ENCODE data around the gene HAUS5.

HAUS5 gene, protein sequence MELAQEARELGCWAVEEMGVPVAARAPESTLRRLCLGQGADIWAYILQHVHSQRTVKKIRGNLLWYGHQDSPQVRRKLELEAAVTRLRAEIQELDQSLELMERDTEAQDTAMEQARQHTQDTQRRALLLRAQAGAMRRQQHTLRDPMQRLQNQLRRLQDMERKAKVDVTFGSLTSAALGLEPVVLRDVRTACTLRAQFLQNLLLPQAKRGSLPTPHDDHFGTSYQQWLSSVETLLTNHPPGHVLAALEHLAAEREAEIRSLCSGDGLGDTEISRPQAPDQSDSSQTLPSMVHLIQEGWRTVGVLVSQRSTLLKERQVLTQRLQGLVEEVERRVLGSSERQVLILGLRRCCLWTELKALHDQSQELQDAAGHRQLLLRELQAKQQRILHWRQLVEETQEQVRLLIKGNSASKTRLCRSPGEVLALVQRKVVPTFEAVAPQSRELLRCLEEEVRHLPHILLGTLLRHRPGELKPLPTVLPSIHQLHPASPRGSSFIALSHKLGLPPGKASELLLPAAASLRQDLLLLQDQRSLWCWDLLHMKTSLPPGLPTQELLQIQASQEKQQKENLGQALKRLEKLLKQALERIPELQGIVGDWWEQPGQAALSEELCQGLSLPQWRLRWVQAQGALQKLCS

GRCh38 chr19:35612559-35613321 lies at the start of gene HAUS5:
HAUS5 (plus strand) TSS chr19:35612735; CDS start chr19:35612795, 60 bp downstream.
- no peaks in the 10 kb centered on the region for H3K27me3 Mint-ChIP-seq
- H3K4me1 Mint-ChIP-seq (ENCODE audit: low read depth): peaks cover 26% of the 10 kb centered on the region
- peak within 1 kb of the TSS; percentile 85 for H3K27ac Mint-ChIP-seq
- peaks cover 10% of the 10 kb centered on the region for H3K36me3 Mint-ChIP-seq (ENCODE audit: low read depth)
- H3K9me3 Mint-ChIP-seq: peaks cover 6% of the 10 kb centered on the region
- H3K4me3 Mint-ChIP-seq: peak within 1 kb of the TSS; percentile 86

DNA sequence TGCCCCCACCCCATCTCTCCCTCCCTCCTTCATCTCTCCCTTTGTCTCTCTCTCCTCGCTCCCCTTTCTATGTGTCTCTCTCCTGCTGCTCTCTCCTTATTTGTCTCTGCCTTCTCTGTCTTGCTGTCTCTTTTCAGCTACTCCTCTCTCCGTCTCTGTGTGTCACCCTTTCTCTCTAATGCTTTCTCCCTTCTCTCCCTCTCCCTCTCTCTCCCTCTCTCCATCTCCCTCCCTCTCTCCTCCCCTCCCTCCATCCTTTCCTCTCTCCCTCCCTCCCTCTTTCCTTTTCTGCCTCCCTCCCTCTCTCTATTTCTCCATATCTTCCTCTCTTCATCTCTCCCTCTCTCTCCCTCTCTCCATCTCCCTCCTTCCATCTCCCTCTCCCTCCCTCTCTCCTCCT lies 49.8 kb upstream of the HAUS5 start:
- H3K27ac Mint-ChIP-seq: no peak overlapping the region
- peaks cover 38% of the 10 kb centered on the region for H3K27me3 Mint-ChIP-seq
- no peak overlapping the region for H3K4me3 Mint-ChIP-seq
- peaks cover 2% of the 10 kb centered on the region for H3K4me1 Mint-ChIP-seq (ENCODE audit: low read depth)
- H3K36me3 Mint-ChIP-seq (ENCODE audit: low read depth): no peaks in the 10 kb centered on the region
- H3K9me3 Mint-ChIP-seq: no peaks in the 10 kb centered on the region

DNA sequence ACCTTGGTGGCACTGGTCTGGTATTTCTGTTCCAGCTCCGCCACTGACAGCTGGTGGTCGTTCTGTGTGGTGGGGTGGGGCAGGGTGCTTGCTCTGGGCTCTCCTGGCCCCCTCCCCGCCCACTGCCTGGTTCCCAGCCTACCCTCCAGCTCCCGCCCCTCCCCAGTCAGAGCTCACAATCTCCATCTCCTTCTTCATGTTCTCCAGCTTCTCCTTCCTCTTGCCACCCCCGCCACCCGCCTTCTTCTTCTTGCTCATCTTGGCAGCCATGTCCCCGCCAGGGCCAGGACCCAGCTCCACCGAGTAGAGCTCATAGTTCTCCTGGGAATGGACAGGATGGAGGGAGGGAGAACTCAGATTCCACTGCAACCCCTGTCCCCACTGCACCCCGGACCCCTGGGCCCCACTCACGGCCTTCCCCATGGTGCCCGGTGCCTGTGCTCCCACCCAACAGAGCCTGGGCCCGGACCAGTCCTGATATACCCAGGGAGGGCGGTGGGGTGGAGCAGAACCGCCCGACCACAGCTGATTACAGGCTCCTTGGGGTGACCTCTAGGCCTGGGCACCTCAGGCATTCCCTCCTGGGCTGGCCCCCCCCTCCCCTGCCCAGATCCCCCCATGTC lies 49.2 kb upstream of the HAUS5 start, which contains the start of gene ATP4A:
ATP4A (minus strand) TSS at position 452 of the 623 bp plus-strand sequence; CDS start at position 423, 29 bp downstream.
- Mint-ChIP-seq H3K36me3 (ENCODE audit: low read depth) (no peaks in the 10 kb centered on the region), H3K27me3 (peaks cover 36% of the 10 kb centered on the region), H3K27ac (no peak within 1 kb of the TSS), H3K4me3 (no peak within 1 kb of the TSS), H3K4me1 (ENCODE audit: low read depth) (no peaks in the 10 kb centered on the region), H3K9me3 (no peaks in the 10 kb centered on the region)

DNA sequence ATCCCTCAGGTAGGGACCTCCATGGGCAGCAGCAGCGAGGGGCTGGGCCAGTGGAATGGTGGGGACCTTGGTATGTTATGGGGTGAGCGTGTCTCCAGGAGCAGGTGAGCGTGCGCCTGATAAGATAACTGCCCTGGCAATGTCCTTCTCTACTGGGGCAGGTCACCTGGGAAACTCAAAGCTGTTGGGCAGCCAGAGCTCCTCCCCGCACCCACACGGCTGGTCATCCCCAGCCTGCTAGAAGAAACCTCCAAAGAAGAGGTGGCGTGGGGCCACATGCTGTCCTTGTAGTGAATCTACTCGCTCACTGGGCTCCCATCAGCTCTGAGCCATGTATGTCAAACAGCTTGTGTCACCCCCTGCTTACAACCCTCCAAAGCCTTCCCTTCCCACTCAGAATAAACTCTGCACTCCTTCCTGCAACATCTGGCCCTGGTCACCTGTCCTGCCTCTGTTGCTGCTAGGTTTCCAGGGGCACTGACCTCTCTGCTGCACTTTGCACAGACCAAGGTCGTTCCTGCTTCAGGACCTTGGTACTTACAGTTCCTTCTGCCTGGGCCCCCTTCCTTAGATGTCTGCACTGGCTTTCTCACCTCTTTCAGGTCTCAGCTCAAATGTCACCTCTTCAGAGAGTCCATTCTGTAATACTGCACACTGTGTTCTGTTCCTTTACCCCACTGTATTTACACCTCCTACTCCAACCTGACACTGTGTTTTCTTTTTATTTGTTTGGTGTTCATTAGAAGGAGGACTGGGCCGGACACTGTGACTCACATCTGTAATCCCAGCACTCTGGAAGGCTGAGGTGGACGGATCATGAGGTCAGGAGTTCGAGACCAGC lies 47.3 kb upstream of the HAUS5 start:
- Mint-ChIP-seq H3K36me3 (ENCODE audit: low read depth) (no peaks in the 10 kb centered on the region), H3K9me3 (no peaks in the 10 kb centered on the region), H3K4me1 (ENCODE audit: low read depth) (no peaks in the 10 kb centered on the region), H3K27ac (no peak overlapping the region), H3K27me3 (peaks cover 25% of the 10 kb centered on the region), H3K4me3 (no peak overlapping the region)

- Mint-ChIP-seq H3K36me3 (ENCODE audit: low read depth) (no peaks in the 10 kb centered on the region), H3K9me3 (no peaks in the 10 kb centered on the region), H3K4me3 (no peak overlapping the region), H3K27me3 (peaks cover 23% of the 10 kb centered on the region), H3K4me1 (ENCODE audit: low read depth) (no peaks in the 10 kb centered on the region), H3K27ac (no peak overlapping the region)
These were observed 45.8 kb upstream of the HAUS5 start for GRCh38 chr19:35566738-35567137.

DNA sequence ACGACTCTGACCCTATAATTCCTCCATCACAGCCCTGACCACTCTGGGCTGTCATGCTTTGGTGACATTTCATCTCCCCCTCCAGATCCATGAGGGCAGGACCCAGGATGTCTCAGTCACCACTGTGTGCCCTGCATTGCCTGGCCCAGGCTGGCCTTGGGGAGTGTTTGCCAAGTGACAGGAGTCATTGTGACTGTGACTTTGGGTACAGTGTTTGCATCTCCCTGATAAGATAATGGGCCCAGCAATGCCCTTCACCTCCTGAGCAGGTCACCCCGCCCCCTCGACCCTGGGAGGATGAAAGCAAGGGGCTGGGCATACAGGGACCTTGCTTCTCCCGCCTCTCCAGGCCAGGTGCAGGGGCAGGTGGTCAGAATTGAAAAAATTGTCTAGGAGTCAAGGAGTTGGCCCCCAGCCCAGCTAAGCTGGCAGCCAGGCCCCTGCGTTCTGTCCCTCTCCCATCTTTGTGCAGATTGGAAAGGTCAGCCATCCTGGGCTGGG lies 43.2 kb upstream of the HAUS5 start:
- peaks cover 19% of the 10 kb centered on the region for H3K27me3 Mint-ChIP-seq
- no peaks in the 10 kb centered on the region for H3K9me3 Mint-ChIP-seq
- no peak overlapping the region for H3K4me3 Mint-ChIP-seq
- no peak overlapping the region for H3K27ac Mint-ChIP-seq
- H3K36me3 Mint-ChIP-seq (ENCODE audit: low read depth): no peaks in the 10 kb centered on the region
- no peaks in the 10 kb centered on the region for H3K4me1 Mint-ChIP-seq (ENCODE audit: low read depth)

- Mint-ChIP-seq H3K27ac (no peak overlapping the region), H3K9me3 (peaks cover 16% of the 10 kb centered on the region), H3K36me3 (ENCODE audit: low read depth) (peaks cover 8% of the 10 kb centered on the region), H3K4me1 (ENCODE audit: low read depth) (no peaks in the 10 kb centered on the region), H3K27me3 (peaks cover 24% of the 10 kb centered on the region), H3K4me3 (no peak overlapping the region)
These were observed 41.0 kb upstream of the HAUS5 start for GRCh38 chr19:35571406-35571965.

DNA sequence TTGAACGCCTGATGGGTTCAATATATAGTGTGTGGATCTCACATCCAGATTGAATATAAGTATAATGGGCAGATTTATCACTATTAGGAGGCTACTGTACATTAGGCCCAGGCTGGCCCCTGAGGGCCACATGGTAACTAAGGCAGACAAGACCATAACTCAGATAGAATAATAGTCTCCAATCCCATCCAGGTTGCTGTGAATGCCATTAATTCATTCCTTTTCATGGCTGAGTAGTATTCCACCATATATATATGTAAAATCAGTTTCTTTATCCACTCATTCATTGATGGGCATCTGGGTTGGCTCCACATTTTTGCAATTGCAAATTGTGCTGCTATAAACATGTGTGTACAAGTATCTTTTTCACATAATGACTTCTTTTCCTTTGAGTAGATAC lies 34.6 kb upstream of the HAUS5 start:
- peaks cover 4% of the 10 kb centered on the region for H3K27me3 Mint-ChIP-seq

GRCh38 chr19:35578707-35579106 lies 33.8 kb upstream of the HAUS5 start:
- Mint-ChIP-seq H3K27me3 (peaks cover 8% of the 10 kb centered on the region), H3K27ac (no peak overlapping the region), H3K36me3 (ENCODE audit: low read depth) (peaks cover 13% of the 10 kb centered on the region), H3K4me3 (no peak overlapping the region), H3K9me3 (peaks cover 27% of the 10 kb centered on the region), H3K4me1 (ENCODE audit: low read depth) (no peaks in the 10 kb centered on the region)

More for the DNA sequence above, 34.6 kb upstream of the HAUS5 start:
- Mint-ChIP-seq H3K4me1 (ENCODE audit: low read depth) (no peaks in the 10 kb centered on the region), H3K4me3 (no peak overlapping the region), H3K27ac (no peak overlapping the region), H3K36me3 (ENCODE audit: low read depth) (peaks cover 13% of the 10 kb centered on the region), H3K9me3 (peaks cover 27% of the 10 kb centered on the region)

- Mint-ChIP-seq H3K9me3 (peaks cover 2% of the 10 kb centered on the region), H3K4me1 (ENCODE audit: low read depth) (no peaks in the 10 kb centered on the region), H3K27me3 (peaks cover 18% of the 10 kb centered on the region), H3K27ac (no peak overlapping the region), H3K36me3 (ENCODE audit: low read depth) (no peaks in the 10 kb centered on the region), H3K4me3 (no peak overlapping the region)
These were observed 29.8 kb upstream of the HAUS5 start for GRCh38 chr19:35582760-35583159.

DNA sequence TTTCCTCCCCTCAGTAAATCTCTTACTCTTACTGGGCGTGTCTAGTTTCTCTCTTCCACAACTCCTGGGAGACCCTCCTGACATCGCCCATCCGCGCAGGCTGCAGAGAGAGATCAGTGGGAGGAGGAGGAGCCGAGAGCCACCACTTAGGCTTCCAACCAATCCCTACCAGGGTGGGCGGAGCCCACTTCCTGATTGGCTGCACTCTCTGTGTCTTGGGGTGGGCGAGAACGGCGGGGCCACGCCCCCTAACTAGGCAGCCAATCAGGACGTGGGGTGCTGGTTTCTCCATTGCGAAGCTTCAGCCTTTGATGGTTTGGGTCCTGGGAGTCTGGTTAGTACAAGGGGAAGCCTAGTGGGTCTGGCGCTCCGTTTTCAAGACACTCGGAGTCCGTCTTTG lies 26.7 kb upstream of the HAUS5 start, which contains the start of gene PMIS2:
PMIS2 (plus strand) TSS at position 326 of the 400 bp plus-strand sequence. CDS start 87 bp downstream, outside the sequence.
- no peaks in the 10 kb centered on the region for H3K36me3 Mint-ChIP-seq (ENCODE audit: low read depth)
- H3K9me3 Mint-ChIP-seq: no peaks in the 10 kb centered on the region
- no peak within 1 kb of the TSS for H3K27ac Mint-ChIP-seq
- peaks cover 18% of the 10 kb centered on the region for H3K27me3 Mint-ChIP-seq
- no peak within 1 kb of the TSS for H3K4me3 Mint-ChIP-seq
- H3K4me1 Mint-ChIP-seq (ENCODE audit: low read depth): no peaks in the 10 kb centered on the region

GRCh38 chr19:35587321-35587720 lies 25.2 kb upstream of the HAUS5 start:
- Mint-ChIP-seq H3K27ac (no peak overlapping the region), H3K9me3 (no peaks in the 10 kb centered on the region), H3K4me1 (ENCODE audit: low read depth) (no peaks in the 10 kb centered on the region), H3K36me3 (ENCODE audit: low read depth) (no peaks in the 10 kb centered on the region), H3K27me3 (peaks cover 18% of the 10 kb centered on the region), H3K4me3 (no peak overlapping the region)

- H3K9me3 Mint-ChIP-seq: no peaks in the 10 kb centered on the region
- no peak overlapping the region for H3K27ac Mint-ChIP-seq
- no peaks in the 10 kb centered on the region for H3K4me1 Mint-ChIP-seq (ENCODE audit: low read depth)
- H3K36me3 Mint-ChIP-seq (ENCODE audit: low read depth): no peaks in the 10 kb centered on the region
- no peak overlapping the region for H3K4me3 Mint-ChIP-seq
- peaks cover 10% of the 10 kb centered on the region for H3K27me3 Mint-ChIP-seq
These were observed 21.7 kb upstream of the HAUS5 start for GRCh38 chr19:35590875-35591274.
